CD4-positive, alpha-beta T cell treated with Interleukin-17A for 1 hour (primary cell): ENCODE measurements around the gene HEG1.

ENCODE experiments used
- DNase-seq: peaks from one replicate; pipeline ENCODE4 v3.0.0-alpha.2; 2020

HEG1 gene

GRCh38 chr3:125069968-125070745, 14.4 kb upstream of the HEG1 start:
- DNase-seq: no peak

- DNase-seq: no peak
Measured at GRCh38 chr3:125069452-125069851, 13.7 kb upstream of the HEG1 start.

- no peak for DNase-seq
Measured at GRCh38 chr3:125068265-125068664, 12.5 kb upstream of the HEG1 start.

GRCh38 chr3:125067225-125067624, 11.4 kb upstream of the HEG1 start:
- no peak for DNase-seq

DNA sequence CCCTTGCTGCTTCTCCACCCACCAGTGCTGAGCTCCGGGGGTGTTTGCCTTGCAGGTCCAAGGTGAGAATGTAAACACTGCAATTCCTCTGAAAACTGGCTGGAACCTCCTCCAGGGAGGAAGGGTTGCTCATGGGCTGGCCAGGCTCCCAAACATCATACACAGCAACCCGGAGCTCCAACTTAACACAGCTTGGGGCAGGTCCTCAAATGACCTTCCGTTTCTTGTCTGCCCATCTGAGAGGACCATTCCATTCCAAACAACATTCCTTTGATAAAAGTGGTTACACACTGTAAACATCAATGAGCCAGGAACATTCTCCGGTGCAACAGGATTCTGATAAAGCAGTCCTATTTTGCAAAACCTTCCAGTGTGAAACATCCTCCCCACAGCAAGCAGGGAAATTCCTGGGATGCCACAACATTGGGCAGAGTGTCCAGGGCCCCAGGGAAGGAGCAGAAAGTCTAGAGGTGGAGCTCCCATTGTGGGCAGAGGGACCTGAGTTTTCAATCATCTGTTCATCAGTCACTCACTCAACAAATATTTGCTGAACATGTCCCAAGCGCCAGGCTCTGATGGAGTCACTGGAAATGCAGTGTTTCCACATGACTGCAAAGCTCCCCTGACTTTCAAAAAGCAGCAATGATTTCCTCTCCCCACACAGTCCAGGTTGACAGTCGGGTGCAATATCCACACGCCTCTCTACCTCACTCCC, 7.3 kb upstream of the HEG1 start:
- no peak for DNase-seq

DNA sequence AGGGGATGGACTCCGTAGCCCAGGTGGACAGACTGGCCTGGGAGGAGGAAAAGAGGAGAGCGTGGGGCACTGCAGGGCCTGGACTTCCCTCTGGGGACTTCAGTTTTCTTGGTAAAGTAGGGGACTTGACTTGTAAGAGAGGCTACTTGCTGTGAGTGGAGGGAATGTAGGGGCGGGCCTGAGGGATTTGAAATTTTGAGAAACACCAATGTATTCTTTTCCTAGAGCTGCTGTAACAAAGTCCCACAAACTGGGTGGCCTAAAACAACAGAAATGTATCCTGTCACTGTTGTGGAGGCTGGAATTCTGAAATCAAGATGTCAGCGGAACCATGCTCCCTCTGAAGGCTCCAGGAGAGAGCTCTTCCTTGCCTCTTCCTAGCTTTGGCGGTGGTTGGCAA, 5.8 kb upstream of the HEG1 start:
- no peak for DNase-seq

- DNase-seq: no peak
Measured at GRCh38 chr3:125061170-125061569, 5.4 kb upstream of the HEG1 start.

- DNase-seq: no peak
Measured at GRCh38 chr3:125059488-125060245, 3.9 kb upstream of the HEG1 start.

- DNase-seq: no peak
Measured at GRCh38 chr3:125058959-125059358, 3.2 kb upstream of the HEG1 start.

GRCh38 chr3:125058529-125058928, 2.7 kb upstream of the HEG1 start:
- DNase-seq: no peak

DNA sequence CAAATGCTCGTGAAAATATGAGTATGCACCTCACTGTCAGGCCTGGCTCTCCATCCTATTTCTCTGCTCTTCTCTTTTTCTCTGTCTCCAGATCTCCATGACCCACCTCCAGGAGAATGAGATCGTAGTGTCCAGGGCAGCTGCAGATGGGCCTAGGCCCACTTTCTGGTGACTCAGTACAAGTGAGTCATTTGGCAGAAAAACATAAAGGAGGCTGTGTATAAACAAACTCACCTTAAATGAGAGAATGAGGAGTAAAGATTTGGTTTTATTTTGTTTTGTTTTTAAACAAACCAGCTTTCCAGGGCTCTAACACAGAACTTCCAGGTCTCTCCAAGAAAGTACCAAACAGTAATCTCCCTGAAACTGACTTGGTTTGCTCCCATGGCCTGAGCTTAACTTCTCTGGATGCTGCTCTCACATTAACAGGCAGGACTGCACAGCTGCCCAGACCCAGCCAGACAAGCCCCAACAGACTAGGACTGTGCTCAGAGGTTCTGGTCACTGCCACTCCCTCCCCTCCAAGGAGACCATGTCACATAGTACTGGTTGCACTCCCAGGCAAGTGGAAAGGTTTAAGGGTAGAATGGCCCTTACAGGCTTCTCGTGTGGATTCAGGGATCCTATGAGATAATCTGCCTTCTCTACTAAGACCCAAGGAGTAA, 1.5 kb upstream of the HEG1 start:
- no peak for DNase-seq

GRCh38 chr3:125055331-125055912, 375 bp downstream of the HEG1 start:
- no peak for DNase-seq

GRCh38 chr3:125054449-125055329, 1.1 kb downstream of the HEG1 start:
- DNase-seq: peak; percentile 62

DNA sequence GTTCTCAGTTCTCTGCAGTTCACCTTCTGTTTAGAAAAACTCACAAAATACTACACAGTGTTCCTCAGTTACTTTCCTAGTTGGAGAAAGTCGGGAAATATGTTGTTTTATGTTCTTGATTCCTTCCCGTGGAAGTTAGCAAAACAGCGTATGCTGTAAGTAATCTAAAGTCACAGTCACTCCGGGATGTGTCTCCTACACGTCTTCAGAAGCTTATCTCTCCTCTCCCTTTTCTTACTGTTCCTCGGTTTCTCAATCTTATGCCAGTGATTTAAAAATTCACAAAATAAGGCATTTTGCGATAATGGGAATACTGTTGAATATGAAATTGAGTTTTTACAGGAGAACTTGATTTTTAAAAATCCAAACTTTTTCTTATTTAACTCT, 1.7 kb downstream of the HEG1 start:
- no peak for DNase-seq

- DNase-seq: no peak
Measured at GRCh38 chr3:125053304-125053699, 2.5 kb downstream of the HEG1 start.

- no peak for DNase-seq
Measured at GRCh38 chr3:125052624-125053303, 3.0 kb downstream of the HEG1 start.

- peak; percentile 84 for DNase-seq
Measured at GRCh38 chr3:125051715-125052581, 3.8 kb downstream of the HEG1 start.

DNA sequence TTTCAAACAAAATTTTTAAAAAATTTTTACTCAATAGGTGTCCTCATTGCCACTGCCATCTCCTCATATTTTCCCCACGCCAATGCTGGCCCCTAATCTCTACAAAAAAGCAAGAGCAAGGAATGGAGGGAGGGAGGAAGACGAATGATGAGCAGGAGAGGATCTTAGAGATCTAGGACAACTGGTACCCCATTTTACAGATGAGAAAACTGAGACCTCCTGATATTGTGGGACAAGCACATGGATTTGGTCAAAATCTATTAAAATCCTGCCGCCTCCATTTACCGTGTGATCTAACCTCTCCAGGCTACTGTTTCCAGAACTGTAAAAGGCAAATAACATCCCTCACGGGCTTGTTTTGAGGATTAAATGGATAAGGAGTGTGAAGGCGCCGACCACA, 4.6 kb downstream of the HEG1 start:
- DNase-seq: no peak

DNA sequence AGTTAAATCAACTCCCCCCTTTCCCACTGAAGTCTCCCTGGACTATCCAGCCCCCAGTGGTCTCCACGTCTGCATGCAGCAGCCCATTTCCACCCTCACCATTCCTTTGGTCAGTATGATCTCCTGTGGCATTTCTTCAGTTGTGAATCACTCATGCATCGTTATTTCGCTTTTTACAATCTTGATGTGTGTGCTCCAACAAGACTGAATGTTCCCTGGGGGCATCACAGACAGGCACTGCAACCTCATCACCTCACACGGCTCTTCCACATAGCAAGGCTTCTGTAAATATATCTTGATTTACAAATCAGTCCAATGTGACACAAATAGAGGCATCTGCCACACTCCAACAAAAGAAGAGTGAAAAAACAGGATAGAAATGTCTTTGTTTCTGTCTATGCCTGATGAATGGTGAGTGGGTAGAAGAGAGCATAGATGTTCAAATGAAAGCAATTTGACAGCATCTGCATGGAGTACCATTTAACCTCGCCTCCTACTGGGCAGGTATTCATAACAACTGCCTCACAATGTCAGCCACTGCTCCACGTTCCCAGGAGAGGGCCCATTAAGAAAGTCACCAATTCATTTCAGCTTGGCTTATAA, 5.2 kb downstream of the HEG1 start:
- no peak for DNase-seq

GRCh38 chr3:125048282-125048681, 7.5 kb downstream of the HEG1 start:
- no peak for DNase-seq
